ENCODE data around the gene RGS17. TPM values are rescaled to one million over a fixed set of nuclear protein-coding genes. Genes with fewer than 3 reads are reported as not detected.

The RGS17 gene
- total RNA-seq, 1 experiment from 2014 or later: 3.2 TPM

DNA sequence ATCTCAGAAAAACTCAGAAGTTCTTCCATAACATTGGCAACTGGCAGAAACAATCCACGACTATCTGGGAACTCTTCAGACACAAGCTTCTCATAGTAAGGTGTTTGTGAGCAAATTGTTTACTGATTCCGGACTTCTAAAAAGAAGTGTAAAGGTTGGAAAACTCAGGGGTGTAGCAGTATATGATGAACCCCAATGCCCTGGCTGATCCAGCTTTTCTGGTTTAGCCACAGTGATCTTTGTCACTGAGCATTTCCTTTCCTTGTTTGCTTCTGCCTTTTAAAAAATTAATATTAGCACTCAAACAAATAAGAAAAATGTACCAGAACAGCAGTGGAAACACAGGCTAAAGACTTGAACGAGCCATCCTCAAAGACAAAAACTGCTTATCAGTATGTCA, 4.9 kb downstream of the RGS17 start:
- Mint-ChIP-seq H3K27me3 (ENCODE audit: low read depth) (peaks cover 25% of the 10 kb centered on the region), H3K27ac (no peak overlapping the region), H3K36me3 (ENCODE audit: insufficient read depth in 1 of 3, low read depth in 3 of 3) (peaks cover 0 to 2% (median 0%) of the 10 kb centered on the region in 3 experiments; a peak in 1 of 7 replicates), H3K4me3 (no peak overlapping the region), H3K4me1 (peaks cover 15 to 16% of the 10 kb centered on the region in 2 experiments), H3K9me3 (no peaks in the 10 kb centered on the region; a peak in 2 of 5 replicates)
- no peaks in the 10 kb centered on the region for H3K79me2 ChIP-seq (ENCODE audit: insufficient read depth, low read length)
- no peak overlapping the region for H3K56ac ChIP-seq (ENCODE audit: insufficient read length, low read depth, low read length)
- no peak overlapping the region for H2BK120ac ChIP-seq (ENCODE audit: low read depth, low read length, poor library complexity, severe bottlenecking)
- H2AFZ ChIP-seq (ENCODE audit: low read length): no peak overlapping the region
- no peak overlapping the region for H2BK5ac ChIP-seq (ENCODE audit: insufficient read length, low read length)
- H4K8ac ChIP-seq (replicated peaks; ENCODE audit: insufficient read length, low read depth, low read length): no peak overlapping the region
- no peak overlapping the region for H4K5ac ChIP-seq (ENCODE audit: insufficient read length, low read depth, low read length)
- no peak overlapping the region for H3K27ac ChIP-seq (ENCODE audit: insufficient read length, low read depth, low read length)
- no peak overlapping the region for H2BK12ac ChIP-seq (ENCODE audit: insufficient read length, low read depth, low read length)
- H3K14ac ChIP-seq (ENCODE audit: insufficient read depth, low read length): no peak overlapping the region
- no peak overlapping the region for H2BK20ac ChIP-seq (ENCODE audit: low read depth, low read length, poor library complexity, severe bottlenecking)
- H3K9me3 ChIP-seq (ENCODE audit: control insufficient read depth, low read depth, low read length): no peaks in the 10 kb centered on the region
- H3K23ac ChIP-seq (ENCODE audit: insufficient read length, low read depth, low read length): no peak overlapping the region
- no peaks in the 10 kb centered on the region for H4K20me1 ChIP-seq (ENCODE audit: control insufficient read depth, insufficient read depth, insufficient read length)
- H3K18ac ChIP-seq (ENCODE audit: insufficient read length, low read depth, low read length): no peak overlapping the region
- WGBS (ENCODE audit: extremely low coverage, insufficient read length, low lambda C conversion rate): no CpG with 5 or more reads among the region's 3 CpGs
- no peak overlapping the region for H2BK15ac ChIP-seq (ENCODE audit: low read depth, low read length)
- no peak for DNase-seq
- H3K79me1 ChIP-seq (ENCODE audit: insufficient read depth, low read depth, low read length, poor library complexity, severe bottlenecking): no peaks in the 10 kb centered on the region
- TF ChIP-seq, protein P1, sequence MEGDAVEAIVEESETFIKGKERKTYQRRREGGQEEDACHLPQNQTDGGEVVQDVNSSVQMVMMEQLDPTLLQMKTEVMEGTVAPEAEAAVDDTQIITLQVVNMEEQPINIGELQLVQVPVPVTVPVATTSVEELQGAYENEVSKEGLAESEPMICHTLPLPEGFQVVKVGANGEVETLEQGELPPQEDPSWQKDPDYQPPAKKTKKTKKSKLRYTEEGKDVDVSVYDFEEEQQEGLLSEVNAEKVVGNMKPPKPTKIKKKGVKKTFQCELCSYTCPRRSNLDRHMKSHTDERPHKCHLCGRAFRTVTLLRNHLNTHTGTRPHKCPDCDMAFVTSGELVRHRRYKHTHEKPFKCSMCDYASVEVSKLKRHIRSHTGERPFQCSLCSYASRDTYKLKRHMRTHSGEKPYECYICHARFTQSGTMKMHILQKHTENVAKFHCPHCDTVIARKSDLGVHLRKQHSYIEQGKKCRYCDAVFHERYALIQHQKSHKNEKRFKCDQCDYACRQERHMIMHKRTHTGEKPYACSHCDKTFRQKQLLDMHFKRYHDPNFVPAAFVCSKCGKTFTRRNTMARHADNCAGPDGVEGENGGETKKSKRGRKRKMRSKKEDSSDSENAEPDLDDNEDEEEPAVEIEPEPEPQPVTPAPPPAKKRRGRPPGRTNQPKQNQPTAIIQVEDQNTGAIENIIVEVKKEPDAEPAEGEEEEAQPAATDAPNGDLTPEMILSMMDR (conservative IDR thresholded peaks at IDR 0.05): no peak
- H4K91ac ChIP-seq (ENCODE audit: insufficient read length, low read depth, low read length): no peak overlapping the region
- no peak overlapping the region for H3T11ph ChIP-seq (ENCODE audit: low read length)
- H3K27me3 ChIP-seq (ENCODE audit: insufficient read depth, low read length): peaks cover 3% of the 10 kb centered on the region; the same call in 1 of the 2 replicates
- H3K4me2 ChIP-seq (ENCODE audit: insufficient read depth, insufficient read length, low read length): no peak overlapping the region
- peaks cover 8% of the 10 kb centered on the region for H3K23me2 ChIP-seq (ENCODE audit: insufficient read length, low read depth, low read length, poor library complexity, severe bottlenecking)
- H3K4ac ChIP-seq (ENCODE audit: low read depth, low read length): no peak overlapping the region
- H2AK5ac ChIP-seq (ENCODE audit: insufficient read length, low read length): no peak overlapping the region
- H3K9ac ChIP-seq (ENCODE audit: extremely low read depth, insufficient read length, low read length): no peak overlapping the region
- H3K4me1 ChIP-seq (ENCODE audit: insufficient read depth, low read length): no peaks in the 10 kb centered on the region; the same call in 1 of the 2 replicates
